ENCODE results near the gene EIF2AK2.
"Not testable (repeated sequence)": the region's sequence is repeated elsewhere in the genome, so short reads cannot be mapped to it uniquely, and the experiment has no call there.

EIF2AK2 gene

GRCh38 chr2:37156857-37157714 is at the start of gene EIF2AK2:
Gene EIF2AK2, minus strand, starts transcription at chr2:37156980. Its CDS starts 9,174 bp downstream, at chr2:37147806.
- peak; percentile 82 for DNase-seq

DNA sequence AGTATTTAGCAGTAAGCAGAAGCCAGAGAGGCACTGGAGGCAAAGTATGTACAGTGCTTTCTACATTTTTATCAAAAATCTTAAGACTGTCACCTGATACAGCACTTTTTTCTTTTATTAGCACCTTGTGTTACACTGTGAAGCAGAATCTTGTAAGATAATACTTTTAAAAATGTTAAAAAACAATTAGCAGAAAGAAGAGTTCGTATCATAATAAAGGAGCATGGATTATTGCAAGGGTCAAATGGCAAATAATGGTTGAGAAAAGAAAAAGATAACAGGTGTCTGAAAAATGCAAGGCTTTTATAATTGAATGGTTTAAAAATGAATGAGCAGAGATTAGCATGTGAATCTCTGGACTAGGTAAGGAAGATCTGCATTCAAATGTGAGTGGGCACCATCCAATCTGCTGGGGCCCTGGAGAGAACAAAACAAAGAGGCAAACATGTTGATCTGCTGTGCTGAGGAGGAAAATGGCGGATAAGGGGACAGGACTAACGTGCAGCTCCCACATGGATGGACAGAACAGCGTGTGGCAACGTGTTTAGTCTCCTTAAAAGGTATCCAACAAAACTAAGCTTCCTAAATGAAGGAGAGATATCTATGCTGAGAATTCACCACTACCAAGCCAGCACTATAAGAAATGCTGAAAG is 49.0 kb upstream of the EIF2AK2 start:
- DNase-seq: no peak

- DNase-seq: not testable (repeated sequence)
These were observed 48.4 kb upstream of the EIF2AK2 start for GRCh38 chr2:37205071-37205661.

DNA sequence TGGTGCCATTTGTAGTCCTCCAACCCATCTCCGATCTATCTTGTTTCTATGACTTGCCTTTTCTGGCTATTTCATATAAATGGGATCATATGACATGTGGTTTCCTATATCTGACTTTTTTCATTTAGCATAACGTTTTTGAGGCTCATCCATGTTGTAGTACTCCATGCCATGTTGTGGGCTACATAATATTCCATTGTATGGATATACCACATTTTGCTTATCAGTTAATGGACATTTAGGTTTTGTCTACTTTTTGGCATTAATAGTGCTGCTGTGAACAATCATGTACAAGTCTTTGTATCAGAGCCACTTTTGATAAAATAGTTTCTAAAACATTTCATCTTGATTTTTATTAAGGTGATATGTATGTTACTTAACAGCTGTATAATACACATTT is 46.9 kb upstream of the EIF2AK2 start:
- no peak for DNase-seq

- no peak for DNase-seq
These were observed 45.0 kb upstream of the EIF2AK2 start for GRCh38 chr2:37201766-37202165.

- DNase-seq: no peak
These were observed 44.4 kb upstream of the EIF2AK2 start for GRCh38 chr2:37201208-37201607.

GRCh38 chr2:37198681-37199065 is 41.9 kb upstream of the EIF2AK2 start:
- no peak for DNase-seq

DNA sequence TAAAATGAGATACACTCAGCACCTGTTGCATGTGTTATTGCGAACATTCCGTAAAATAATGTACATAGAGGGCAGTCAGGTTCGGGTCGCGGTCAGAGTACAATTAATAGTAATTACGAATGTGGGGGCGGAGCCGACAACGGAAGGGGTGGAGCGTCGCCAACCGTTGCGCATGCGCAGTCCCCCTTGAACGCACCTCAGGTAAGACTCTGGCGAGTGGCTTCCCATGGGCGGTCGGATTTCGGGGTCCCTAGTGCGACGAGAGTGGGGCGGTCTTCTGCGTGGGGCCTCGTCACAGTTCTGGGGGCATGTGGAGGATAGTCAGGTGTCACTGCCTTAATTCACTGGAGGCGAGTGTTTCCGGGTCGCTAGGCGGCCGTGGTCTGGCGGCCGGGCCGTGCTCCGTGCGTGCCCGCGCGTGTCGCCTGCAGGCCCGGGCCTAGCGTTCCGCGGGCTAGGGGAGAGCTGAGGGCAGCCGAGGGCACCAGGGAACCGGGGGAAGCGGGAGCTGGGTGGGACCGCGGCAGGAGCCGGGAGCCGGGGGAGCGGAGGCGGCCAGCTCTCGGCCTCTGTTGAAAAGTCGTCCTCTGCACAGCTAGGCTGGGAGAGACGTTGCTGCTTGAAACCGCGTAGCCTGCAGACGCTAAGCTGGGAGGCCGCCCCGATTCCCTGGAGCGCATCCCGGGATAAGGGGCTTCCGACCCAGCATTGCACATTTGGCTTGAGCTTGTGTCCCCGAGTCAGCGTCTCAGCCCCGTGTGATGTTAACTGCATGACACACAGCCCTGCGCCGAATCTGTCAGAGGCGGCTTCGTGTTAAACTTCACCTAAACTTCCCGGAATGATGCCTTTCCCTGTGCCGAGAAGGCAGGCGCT is 39.8 kb upstream of the EIF2AK2 start, which contains the start of gene CEBPZOS:
Gene CEBPZOS (plus strand): TSS at position 177 of the 876 bp plus-strand sequence. CDS start 3,209 bp downstream, outside the sequence.
- peak; percentile 46 for DNase-seq

DNA sequence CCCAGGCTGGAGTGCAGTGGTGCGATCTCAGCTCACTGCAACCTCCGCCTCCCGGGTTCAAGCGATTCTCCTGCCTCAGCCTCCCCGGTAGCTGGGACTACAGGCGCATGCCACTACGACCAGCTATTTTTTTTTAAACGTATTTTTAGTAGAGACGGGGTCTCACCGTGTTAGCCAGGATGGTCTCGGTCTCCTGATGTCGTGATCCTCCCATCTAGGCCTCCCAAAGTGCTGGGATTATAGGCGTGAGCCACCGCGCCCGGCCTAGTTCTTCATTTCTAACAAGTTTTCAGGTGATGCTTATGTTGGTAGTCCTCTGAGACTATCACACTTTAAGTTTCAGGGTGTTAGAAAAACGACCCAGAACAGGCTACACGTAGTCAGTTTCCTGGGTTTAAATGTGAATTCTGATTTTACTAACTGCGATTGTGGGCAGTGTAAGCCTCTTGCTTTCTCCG is 39.1 kb upstream of the EIF2AK2 start:
- DNase-seq: not testable (repeated sequence)

DNA sequence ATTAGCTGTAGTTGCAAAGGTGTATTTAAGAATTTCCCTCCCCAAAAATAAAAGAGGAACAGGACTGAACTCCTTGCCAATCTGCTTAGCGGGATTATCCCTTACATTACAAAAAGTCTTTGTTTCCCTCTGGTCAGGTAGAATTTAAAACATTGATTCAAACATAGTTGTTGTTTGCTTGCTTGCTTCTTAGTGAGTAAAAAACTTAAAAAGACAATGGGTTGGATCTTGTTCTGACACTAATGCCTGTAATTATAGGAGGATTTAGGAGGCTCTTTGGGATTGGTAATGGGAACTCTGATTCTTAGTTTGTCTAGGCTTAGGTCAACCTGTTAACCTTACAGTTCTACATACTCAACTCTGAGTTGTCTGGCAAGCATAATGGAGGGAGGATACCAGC is 35.8 kb upstream of the EIF2AK2 start:
- DNase-seq: no peak

DNA sequence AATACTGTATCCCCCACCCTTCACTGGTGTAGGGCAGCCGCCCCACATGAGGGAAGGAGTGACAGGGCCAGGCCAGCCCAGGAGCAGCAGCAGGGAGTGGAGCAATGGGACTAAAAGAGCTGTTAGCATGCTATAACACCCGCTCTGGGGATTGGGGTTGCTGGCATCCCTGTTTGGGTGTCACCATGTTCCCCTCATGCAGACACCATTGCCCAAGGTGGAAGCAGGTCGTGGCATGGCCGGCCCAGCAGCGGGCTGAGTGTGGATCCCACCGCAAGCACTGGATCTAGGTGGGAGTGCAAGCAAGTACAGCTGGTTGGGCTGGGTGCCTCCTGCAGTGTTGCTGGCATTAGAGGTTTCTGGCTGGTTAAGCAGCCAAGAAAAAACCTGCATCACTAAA is 35.0 kb upstream of the EIF2AK2 start:
- no peak for DNase-seq

DNA sequence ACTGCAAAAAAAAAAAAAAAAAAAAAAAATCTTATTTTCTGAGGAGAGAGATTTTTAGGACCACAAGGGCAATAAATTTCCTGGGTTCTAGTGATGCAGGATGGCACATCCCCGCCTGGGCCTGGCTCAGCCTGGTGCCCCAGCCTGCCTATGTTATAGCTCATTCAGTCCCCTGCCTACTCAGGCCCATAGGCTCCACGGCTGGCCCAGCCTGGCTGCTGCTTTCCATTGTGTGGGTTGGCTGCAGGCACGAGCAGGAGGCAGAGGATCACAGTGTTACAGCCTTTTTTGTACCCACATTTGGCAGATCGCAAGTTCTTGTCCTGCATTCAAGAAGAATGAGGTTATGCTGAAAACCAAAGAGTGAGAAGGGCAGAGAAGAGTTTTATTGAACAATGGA is 34.5 kb upstream of the EIF2AK2 start:
- DNase-seq: no peak

DNA sequence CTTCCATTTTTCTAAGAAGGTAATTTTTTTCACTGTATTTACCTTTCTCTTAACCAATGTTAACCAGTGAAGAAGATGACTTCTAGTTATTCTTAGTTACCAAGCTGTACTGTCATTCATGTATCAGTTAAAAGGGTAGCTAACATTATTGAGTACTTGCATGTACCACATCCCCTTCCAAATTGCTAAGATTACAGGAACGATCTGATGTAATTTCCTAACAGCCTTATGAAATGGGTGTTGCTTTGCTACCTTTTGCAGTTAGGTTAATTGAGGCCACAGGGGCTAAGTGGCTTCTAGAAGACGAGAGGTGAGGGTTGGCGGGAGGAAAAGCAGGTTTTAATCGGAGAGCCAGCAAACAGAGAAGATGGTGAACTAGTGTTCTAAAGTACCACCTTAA is 33.5 kb upstream of the EIF2AK2 start:
- no peak for DNase-seq

- DNase-seq: no peak
These were observed 32.8 kb upstream of the EIF2AK2 start for GRCh38 chr2:37189452-37190153.

DNA sequence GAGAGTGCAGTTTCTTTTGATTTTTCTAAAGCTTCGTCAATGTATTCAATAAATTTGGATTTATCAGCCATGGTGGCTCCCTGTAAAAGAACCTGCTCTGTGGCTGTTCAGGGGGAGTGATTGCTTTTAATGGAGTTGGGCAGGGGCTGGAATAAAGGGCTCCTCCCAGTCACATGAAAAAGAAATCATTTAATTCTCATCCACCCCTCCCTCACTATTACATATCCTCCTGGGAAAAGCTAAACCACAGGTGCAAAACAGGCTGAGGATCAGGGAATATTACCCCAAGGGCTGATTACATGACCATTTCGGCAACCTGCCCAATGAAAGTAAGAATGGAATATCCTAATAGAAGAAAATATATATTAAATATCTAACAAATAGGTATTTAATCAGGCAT is 31.8 kb upstream of the EIF2AK2 start, which contains the start of gene SULT6B1:
Gene SULT6B1 (minus strand): TSS at position 101 of the 400 bp plus-strand sequence. CDS start 30 bp downstream, at position 71.
- no peak for DNase-seq

DNA sequence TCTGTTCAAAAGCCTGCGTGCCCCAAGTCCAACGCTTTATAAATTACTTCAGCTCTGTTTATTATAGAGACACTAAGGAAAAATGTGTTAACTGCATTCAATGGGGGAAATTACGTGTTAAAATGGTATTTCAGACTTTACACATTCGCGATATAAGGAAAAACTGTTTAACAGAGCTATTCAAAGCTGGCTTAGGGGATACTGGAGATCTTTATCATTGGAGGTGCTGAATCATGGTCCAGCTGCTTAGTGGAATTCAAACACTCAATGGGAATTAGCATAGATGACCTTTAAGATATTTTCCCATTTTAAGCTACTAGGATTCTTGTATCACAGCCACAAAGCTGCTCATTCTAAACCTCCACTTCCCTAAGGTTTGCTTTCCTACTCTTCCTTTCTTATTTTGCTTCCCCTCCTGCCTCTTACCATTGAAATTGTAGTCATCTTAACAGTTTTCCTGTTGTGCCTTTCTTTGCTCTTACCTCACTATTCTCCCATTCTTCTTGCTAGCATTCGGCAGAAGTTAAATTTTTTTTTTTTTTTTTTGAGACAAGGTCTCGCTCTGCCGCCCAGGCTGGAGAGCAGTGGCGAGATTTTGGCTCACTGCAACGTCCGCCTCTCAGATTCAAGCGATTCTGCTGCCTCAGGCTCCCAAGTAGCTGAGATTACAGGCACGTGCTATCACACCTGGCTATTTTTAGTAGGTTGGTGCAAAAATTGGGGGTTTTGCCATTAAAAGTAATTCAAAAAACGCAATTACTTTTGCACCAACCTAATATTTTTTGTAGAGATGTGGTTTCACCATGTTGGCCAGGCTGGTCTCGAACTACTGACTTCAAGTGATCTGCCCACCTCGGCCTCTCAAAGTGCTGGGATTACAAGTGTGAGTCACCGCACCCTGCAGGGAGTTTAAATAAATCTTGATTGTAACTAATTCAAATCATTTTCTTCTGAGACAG is 25.2 kb upstream of the EIF2AK2 start:
- no peak for DNase-seq

DNA sequence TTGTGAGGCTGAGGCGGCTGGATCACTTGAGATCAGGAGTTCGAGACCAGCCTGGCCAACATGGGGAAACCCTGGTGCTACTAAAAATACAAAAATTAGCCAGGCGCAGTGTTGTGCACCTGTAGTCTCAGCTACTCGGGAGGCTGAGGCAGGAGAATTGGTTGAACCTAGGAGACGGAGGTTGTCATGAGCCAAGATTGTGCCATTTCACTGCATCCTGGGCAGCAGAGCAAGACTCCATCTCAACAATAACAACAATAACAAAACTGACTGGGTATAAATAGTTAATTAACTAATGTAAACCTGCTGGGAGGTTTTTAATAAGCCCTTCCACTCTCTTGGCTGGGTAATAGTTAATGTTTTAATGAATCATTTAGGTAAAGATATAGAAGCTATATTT is 23.9 kb upstream of the EIF2AK2 start:
- DNase-seq: no peak

- DNase-seq: no peak
These were observed 23.3 kb upstream of the EIF2AK2 start for GRCh38 chr2:37180006-37180639.

DNA sequence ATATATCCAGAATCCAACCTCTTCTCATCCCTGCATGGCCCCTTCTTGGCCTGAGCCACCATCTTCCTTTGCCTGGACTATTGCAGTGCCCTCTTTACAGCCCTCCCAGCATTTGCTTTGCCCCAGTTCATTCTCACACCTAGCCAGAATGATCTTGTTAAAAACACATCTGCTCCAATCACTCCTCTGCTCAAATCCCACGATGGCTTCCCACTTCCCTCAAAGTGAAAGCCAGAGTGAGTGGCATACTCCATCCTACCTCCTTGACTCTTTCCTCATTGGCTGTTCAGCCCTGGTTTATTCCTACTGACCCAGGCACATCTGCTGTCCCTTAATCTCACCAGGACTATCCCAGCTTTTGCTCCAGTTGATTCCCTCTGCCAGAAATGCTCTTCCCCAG is 17.0 kb upstream of the EIF2AK2 start:
- DNase-seq: no peak

- DNase-seq: no peak
These were observed 14.8 kb upstream of the EIF2AK2 start for GRCh38 chr2:37171624-37171950.

Data from NCI-H2029 (cell line).